Hepatocyte (in vitro differentiated cells): ENCODE results near the gene NDUFS7. TPM values are rescaled to one million over a fixed set of nuclear protein-coding genes. Genes with fewer than 3 reads are reported as not detected.

Experiments
- DNase-seq: peaks from one replicate; pipeline ENCODE4 v3.0.0-alpha.2; 2016; ENCODE audit warnings: low spot score
- H2AFZ ChIP-seq: fragments of 200-600 bp; sonication (generic); 2 replicates; pipeline ENCODE4 v1.6.0; 2016; ENCODE audit warnings: antibody characterized with exemption, mild to moderate bottlenecking
- H3K27ac ChIP-seq: fragments of 200-600 bp; sonication (generic); 2 replicates; pipeline ENCODE4 v1.5.1; 2016; ENCODE audit warnings: mild to moderate bottlenecking
- H3K27me3 ChIP-seq: fragments of 200-600 bp; sonication (generic); 2 replicates; pipeline ENCODE4 v1.6.1; 2016
- H3K36me3 ChIP-seq: fragments of 200-600 bp; sonication (generic); replicated peaks from 2 replicates; pipeline ENCODE4 v1.5.1; 2016; ENCODE audit warnings: low read depth; ENCODE audit not compliant: insufficient read depth
- H3K4me1 ChIP-seq: fragments of 200-600 bp; sonication (generic); 2 replicates; pipeline ENCODE4 v1.5.1; 2016; ENCODE audit warnings: mild to moderate bottlenecking, moderate library complexity; ENCODE audit not compliant: insufficient read depth
- H3K4me2 ChIP-seq: fragments of 200-600 bp; sonication (generic); 2 replicates; pipeline ENCODE4 v1.6.0; 2016
- H3K4me3 ChIP-seq: fragments of 200-600 bp; sonication (generic); 2 replicates; pipeline ENCODE4 v1.5.1; 2016; ENCODE audit warnings: mild to moderate bottlenecking
- H3K79me2 ChIP-seq: fragments of 200-600 bp; sonication (generic); 2 replicates; pipeline ENCODE4 v1.6.0; 2017; ENCODE audit warnings: mild to moderate bottlenecking
- H3K9me2 ChIP-seq: fragments of 200-600 bp; sonication (generic); replicated peaks from 2 replicates; pipeline ENCODE4 v1.6.0; 2017; ENCODE audit warnings: mild to moderate bottlenecking; ENCODE audit not compliant: insufficient read depth
- H3K9me3 ChIP-seq: fragments of 200-600 bp; sonication (generic); 2 replicates; pipeline ENCODE4 v1.5.1; 2016; ENCODE audit warnings: low read depth, mild to moderate bottlenecking
- H4K20me1 ChIP-seq: fragments of 200-600 bp; sonication (generic); 2 replicates; pipeline ENCODE4 v1.6.0; 2016; ENCODE audit warnings: mild to moderate bottlenecking; ENCODE audit not compliant: insufficient read depth, poor library complexity, severe bottlenecking
- EZH2 ChIP-seq: fragments of 200-600 bp; sonication (generic); IDR thresholded peaks from 2 replicates; pipeline ENCODE4 v1.6.1; 2016; ENCODE audit warnings: antibody characterized with exemption, mild to moderate bottlenecking, borderline replicate concordance
- EZH2phosphoT487 ChIP-seq: fragments of 200-600 bp; sonication (generic); IDR thresholded peaks from one replicate; pipeline ENCODE4 v1.6.1; 2018; ENCODE audit warnings: antibody characterized with exemption, mild to moderate bottlenecking, low read depth, moderate library complexity; ENCODE audit not compliant: unreplicated experiment, severe bottlenecking
- whole genome bisulfite sequencing: methylation state at CpG from one replicate; pipeline ENCODE4 v1.1.6; 2016; ENCODE audit warnings: low lambda C conversion rate; ENCODE audit errors: missing lambda C conversion rate; 5-methylcytosine and 5-hydroxymethylcytosine counted together
- polyA plus RNA-seq: library from polyadenylated mRNA; unstranded; fragments of >200 nt; fragmentation: Nextera tagmentation; extraction: Ambion mirVana; gene quantifications from 2 replicates; pipeline ENCODE4 v1.2.1, GENCODE V29; 2016
- total RNA-seq: library from RNA; depleted of rRNA; stranded (reverse); fragments of >200 nt; gene quantifications from 2 replicates; pipeline ENCODE4 v1.2.3, GENCODE V29; 2014
- TF ChIP-seq, protein P1 (sequence below): fragments of 200-600 bp; sonication (generic); IDR thresholded peaks from 2 replicates; pipeline ENCODE4 v1.5.1; 2016; ENCODE audit warnings: antibody characterized with exemption, mild to moderate bottlenecking; ENCODE audit not compliant: poor library complexity

NDUFS7 gene
- total and polyA plus RNA-seq, 2 experiments from 2014 or later, result 81.6 to 276 TPM

DNA sequence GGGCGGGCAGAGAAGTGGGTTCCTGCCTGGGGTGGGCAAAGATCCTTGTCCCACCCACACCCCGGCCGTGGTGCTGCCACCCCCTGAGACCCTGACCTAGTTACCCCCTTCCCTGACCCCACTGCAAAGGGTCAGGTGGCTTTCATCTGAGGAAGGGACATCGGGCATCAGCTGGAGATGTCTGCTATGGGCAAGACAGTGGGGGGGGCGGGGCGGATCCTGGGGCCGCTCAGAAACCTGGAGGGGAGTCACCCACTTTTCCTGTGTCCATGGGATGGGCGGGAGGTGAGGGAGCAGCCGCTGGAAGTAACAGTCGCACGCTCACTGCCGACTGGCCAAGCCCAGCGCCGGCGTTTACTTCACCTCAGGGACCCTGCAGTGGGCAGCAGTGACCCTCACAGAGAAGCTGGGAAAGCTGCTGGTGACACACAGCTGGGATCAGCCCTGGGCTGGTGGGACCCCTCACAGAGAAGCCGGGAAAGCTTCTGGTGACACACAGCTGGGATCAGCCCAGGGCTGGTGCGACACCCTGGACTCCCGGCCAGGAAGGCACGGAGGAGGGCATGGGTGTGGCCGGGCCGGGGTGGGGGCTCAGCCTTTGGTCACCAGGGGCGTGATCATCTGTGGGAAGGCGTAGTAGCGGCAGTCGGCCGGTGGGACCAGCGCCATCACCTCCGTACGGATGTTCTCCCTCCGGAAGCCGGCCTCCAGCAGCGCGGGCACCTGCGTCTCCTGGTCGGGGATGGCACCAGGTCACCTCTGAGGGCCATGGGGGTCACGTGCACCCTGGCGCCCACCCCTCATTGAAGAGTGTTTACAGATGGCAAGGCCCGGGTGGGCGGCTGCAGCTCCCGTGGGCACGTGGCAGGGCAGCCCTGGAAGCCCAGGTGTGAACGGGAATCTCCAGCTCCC, 13.3 kb downstream of the NDUFS7 start:
- 91% methylated on average over 24 of the region's 42 CpGs for WGBS
- Histone ChIP-seq H4K20me1 (no peaks in the 10 kb centered on the region), H3K27ac (no peak overlapping the region), H3K9me3 (no peaks in the 10 kb centered on the region), H3K27me3 (no peaks in the 10 kb centered on the region), H3K79me2 (no peaks in the 10 kb centered on the region), H2AFZ (no peak overlapping the region), H3K4me2 (no peak overlapping the region), H3K4me1 (peaks cover 8% of the 10 kb centered on the region), H3K36me3 (no peaks in the 10 kb centered on the region), H3K4me3 (no peak overlapping the region), H3K9me2 (no peaks in the 10 kb centered on the region)
- TF ChIP-seq EZH2, result no peak
- TF ChIP-seq, protein P1, sequence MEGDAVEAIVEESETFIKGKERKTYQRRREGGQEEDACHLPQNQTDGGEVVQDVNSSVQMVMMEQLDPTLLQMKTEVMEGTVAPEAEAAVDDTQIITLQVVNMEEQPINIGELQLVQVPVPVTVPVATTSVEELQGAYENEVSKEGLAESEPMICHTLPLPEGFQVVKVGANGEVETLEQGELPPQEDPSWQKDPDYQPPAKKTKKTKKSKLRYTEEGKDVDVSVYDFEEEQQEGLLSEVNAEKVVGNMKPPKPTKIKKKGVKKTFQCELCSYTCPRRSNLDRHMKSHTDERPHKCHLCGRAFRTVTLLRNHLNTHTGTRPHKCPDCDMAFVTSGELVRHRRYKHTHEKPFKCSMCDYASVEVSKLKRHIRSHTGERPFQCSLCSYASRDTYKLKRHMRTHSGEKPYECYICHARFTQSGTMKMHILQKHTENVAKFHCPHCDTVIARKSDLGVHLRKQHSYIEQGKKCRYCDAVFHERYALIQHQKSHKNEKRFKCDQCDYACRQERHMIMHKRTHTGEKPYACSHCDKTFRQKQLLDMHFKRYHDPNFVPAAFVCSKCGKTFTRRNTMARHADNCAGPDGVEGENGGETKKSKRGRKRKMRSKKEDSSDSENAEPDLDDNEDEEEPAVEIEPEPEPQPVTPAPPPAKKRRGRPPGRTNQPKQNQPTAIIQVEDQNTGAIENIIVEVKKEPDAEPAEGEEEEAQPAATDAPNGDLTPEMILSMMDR, result no peak
- no peak for DNase-seq

DNA sequence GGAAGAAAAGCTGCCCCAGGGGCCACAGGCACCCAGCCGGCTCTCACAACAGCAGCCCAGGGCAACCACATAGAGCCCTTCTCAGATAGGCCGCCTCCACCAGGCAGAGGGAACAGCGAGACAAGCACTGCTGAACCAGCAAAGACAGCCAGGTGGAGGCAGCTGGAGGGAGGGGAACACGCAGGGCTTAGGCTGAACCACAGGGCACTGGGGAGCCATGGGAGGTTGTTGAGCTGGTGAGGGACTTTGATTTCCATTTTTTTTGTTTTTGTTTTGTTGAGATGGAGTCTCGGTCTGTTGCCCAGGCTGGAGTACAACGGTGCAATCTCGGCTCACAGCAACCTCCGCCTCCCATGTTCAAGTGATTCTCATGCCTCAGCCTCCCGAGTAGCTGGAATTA, 14.1 kb downstream of the NDUFS7 start:
- Histone ChIP-seq H4K20me1 (no peaks in the 10 kb centered on the region), H3K4me2 (no peak overlapping the region), H3K9me3 (no peaks in the 10 kb centered on the region), H3K27me3 (no peaks in the 10 kb centered on the region), H3K4me1 (peaks cover 11% of the 10 kb centered on the region), H2AFZ (no peak overlapping the region), H3K27ac (no peak overlapping the region), H3K9me2 (no peaks in the 10 kb centered on the region), H3K79me2 (no peaks in the 10 kb centered on the region), H3K4me3 (no peak overlapping the region), H3K36me3 (no peaks in the 10 kb centered on the region)
- TF ChIP-seq, protein P1, result no peak
- TF ChIP-seq EZH2, result no peak
- no peak for TF ChIP-seq EZH2phosphoT487
- 90% methylated on average over 9 of the region's 9 CpGs for WGBS
- DNase-seq, result no peak

DNA sequence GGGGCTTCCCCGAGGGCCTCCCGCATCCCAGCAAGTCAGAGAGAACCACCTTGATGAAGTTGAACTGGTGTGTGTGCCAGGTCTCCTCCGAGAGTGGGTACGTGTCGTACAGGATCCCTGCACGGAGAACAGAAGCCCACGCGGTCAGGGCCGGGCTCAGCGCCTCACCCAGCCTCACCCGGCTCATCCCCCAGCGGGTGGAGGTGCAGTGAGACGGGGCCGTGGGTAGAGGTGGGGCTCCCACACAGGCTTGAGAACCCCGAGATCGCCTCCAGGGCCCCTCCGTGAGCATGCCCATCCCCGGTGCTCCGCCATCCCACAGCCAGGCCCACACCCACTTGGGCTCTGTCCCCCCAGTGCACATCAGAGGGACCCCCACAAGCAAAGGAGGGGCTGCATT, 15.4 kb downstream of the NDUFS7 start:
- DNase-seq, result no peak
- Histone ChIP-seq H3K36me3 (no peaks in the 10 kb centered on the region), H3K9me3 (no peaks in the 10 kb centered on the region), H3K4me2 (no peak overlapping the region), H4K20me1 (no peaks in the 10 kb centered on the region), H3K27me3 (no peaks in the 10 kb centered on the region), H2AFZ (no peak overlapping the region), H3K4me1 (peaks cover 13% of the 10 kb centered on the region), H3K79me2 (no peaks in the 10 kb centered on the region), H3K27ac (no peak overlapping the region), H3K9me2 (no peaks in the 10 kb centered on the region), H3K4me3 (no peak overlapping the region)
- no peak for TF ChIP-seq EZH2
- 91% methylated on average over 19 of the region's 19 CpGs for WGBS

DNA sequence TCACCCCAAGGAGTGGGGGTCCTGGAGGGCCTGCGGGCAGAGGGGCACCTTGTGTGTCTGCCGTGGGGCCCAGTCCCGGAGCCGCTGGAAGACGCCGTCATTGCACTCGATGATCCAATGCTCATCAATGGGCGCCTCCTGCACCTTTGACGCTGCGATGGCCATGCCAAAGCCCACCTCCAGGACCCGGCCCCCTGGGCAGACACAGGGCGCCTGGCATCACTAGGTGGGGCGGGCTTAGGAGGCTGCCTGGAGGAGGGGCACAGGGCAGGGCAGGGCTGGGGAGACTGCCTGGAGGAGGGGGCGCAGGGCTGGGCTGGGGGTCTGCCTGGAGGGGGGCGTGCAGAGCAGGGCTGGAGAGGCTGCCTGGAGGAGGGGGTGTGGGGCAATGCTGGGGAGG, 16.0 kb downstream of the NDUFS7 start:
- DNase-seq, result no peak
- no peaks in the 10 kb centered on the region for H3K79me2 ChIP-seq
- no peak overlapping the region for H3K27ac ChIP-seq
- no peak overlapping the region for H2AFZ ChIP-seq
- H3K36me3 ChIP-seq, result no peaks in the 10 kb centered on the region
- H3K4me1 ChIP-seq, result peaks cover 13% of the 10 kb centered on the region
- TF ChIP-seq, protein P1, result no peak
- TF ChIP-seq EZH2phosphoT487 (no peak), EZH2 (no peak)
- H3K9me3 ChIP-seq, result no peaks in the 10 kb centered on the region
- no peak overlapping the region for H3K4me3 ChIP-seq
- no peaks in the 10 kb centered on the region for H3K27me3 ChIP-seq
- H4K20me1 ChIP-seq, result no peaks in the 10 kb centered on the region
- 95% methylated on average over 13 of the region's 15 CpGs for WGBS
- H3K4me2 ChIP-seq, result peak overlapping the region; percentile 99
- H3K9me2 ChIP-seq, result no peaks in the 10 kb centered on the region
